ENCODE measurements around the gene STK16.
A peak's percentile ranks its signal among the peaks of the same experiment; 100 is the strongest.

STK16 gene

GRCh38 chr2:219289537-219290361, 44.5 kb downstream of the STK16 start:
- peak; percentile 15 for DNase-seq

- no peak for DNase-seq
These were observed 45.3 kb downstream of the STK16 start for GRCh38 chr2:219290381-219291171.

- no peak for DNase-seq
These were observed 46.1 kb downstream of the STK16 start for GRCh38 chr2:219291394-219291793.

DNA sequence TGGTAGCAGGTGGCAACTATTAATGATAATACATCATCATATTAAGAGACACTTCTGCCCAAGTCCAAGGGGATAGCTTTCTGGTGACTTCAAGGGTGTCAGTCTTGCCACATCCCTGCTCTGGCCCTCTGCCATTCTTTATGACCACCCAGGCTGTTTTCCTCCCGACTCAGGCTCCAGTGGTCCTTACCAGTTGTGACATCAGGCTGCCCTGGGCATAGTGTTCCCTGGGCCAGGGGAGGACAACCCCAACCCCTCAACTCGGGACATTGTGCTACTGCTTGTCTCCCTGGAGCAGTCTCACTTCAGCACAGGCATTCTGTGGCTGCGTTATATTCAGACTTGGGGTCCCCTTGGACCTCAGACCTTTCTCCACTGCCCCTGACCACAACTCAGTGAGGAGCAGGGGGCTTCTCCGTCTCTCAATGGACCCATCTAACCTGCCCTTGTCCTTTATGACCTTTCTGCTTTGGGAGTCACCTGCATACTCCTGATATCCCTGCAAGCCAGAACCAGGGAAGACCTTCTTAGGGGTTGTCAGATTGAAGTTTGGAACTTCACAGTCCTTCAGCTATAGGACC, 46.7 kb downstream of the STK16 start:
- no peak for DNase-seq

DNA sequence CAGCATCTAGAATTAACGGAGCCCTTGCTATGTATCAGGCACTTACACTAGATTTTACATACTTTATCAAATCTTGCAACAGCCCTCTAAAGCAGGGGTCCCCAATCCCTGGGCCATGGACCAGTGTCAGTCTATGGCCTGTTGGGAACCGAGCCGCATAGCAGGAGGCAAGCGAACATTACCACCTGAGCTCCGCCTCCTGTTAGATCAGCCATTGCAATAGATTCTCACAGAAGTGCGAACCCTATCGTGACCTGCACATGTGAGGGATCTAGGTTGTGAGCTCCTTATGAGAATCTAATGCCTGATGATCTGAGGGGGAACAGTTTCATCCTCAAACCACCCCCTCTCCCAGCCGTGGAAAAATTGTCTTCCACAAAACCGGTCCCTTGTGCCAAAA, 47.3 kb downstream of the STK16 start:
- no peak for DNase-seq

DNA sequence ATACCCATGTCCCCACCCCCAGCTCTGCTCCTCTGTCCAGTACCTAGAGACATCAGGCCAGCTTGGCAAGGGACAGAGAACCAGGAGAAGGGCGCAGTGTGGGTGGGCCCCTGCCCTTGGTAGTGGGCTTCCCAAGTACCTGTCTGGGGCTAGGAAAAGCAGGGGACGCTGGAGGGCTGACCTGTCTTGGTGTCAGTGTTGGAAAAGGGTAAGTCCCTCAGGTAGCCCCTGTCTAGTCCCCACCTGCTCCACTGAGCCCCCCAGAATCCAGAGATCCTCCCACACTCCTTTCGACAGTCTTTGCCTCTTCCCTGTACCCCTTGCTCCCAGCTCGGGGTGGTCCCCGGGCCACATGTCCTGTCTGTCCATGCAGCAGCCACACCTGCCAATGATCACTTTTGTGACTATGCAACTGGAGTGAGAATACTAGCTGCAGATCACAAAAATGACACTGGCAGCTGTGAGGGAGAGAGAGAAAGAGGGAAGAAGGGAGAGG, 48.5 kb downstream of the STK16 start:
- DNase-seq = no peak

DNA sequence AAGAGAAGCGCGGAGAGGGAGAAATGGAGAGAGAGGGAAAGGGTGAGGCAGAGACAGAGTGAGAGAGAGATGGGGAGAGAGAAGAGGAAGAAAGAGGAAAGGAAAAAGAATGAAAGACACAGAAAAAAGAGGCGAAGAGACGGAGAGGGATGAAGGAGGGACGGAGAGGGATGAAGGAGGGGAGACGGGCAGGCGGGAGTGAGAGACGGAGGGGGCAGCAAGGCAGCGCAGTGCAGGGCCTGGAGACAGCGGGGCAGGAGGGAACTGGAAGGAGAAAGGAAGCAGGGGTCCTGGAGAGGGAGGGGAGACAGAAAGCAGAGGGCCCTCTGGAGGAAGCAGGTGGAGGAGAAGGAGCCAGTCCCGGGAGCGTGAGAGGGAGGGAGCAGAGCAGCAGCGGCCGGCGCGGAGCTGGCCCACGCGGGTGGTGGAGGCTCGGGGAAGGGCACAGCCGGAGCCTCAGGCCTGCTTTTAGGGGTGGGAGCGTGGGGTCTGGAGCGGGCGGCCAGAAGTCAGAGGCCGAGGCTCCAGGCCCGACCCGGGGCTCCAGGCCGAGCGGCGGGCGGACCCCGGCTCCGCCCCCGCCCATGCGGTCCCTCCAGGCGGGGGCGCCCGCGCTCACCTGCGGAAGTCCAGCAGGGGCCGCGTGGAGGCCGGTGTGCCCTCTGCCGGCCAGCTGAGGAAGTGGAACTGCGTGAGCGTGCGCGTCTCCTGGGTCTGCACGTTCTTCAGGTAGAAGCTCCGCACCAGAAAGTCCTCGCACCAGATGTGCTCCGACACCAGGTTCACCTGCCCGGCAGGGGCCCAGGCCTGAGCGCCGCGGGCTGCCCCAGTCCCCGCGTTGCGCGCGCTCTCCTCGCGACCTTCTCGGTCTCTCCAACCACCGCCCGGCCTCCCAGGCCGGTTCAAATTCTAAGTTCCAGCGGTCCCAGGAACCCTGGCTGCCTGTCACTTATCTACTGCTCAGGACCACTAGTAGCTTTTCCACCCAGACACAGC, 49.4 kb downstream of the STK16 start:
- peak; percentile 54 for DNase-seq

DNA sequence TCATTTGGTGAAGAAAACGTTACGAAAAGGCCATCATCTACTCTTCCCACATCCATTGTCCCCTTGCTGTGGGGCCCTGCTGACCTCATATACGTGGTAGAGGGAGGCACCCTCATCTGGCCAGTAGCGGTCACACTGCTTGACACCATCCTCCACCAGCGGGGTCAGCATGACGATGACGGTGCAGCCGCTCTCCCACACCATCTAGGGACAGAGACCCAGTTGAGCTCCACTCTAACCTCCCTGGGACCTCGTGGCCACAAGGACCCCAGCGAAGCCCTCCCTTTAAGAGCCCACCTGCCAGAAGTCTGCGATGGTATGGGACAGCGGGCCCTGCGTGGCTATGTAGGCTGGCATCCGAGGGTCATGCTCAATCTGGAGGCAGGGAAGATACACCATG, 50.9 kb downstream of the STK16 start:
- DNase-seq = no peak

DNA sequence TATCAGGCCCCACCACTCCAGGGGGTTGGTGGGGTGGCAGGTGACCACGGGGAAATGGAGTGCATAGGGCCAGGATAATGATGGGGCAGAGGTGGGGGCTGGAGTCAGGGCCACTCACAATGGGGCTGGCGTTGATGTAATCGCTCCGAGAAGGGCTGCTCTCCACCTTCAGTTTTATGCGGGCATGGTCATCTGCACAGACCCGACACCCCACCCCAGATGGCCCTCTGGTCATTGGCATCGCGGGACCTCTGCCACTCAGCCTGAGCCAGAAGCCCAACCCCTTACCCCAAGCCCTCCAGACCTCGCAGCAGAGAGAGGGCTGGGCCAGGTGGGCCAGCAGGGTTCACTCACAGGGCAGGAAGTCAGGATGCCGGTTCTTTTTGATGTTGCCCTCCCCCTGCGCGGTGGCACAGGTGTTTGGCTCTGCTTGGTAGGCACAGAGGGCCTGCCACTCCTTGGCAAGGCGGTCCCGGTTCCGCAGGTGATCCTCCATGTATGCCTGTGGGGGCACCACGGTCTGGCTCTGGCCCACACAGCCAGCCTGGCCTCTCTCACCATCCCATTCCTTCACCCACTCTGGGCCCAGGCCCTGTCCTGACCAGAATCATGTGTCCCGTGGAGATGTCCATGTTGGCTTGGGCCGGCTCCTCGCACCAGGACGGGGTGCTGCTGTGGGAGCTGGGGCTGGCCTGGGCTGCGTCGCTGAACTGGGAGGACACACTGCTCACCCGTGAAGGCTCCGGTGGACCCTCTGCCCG, 51.5 kb downstream of the STK16 start:
- DNase-seq = no peak

DNA sequence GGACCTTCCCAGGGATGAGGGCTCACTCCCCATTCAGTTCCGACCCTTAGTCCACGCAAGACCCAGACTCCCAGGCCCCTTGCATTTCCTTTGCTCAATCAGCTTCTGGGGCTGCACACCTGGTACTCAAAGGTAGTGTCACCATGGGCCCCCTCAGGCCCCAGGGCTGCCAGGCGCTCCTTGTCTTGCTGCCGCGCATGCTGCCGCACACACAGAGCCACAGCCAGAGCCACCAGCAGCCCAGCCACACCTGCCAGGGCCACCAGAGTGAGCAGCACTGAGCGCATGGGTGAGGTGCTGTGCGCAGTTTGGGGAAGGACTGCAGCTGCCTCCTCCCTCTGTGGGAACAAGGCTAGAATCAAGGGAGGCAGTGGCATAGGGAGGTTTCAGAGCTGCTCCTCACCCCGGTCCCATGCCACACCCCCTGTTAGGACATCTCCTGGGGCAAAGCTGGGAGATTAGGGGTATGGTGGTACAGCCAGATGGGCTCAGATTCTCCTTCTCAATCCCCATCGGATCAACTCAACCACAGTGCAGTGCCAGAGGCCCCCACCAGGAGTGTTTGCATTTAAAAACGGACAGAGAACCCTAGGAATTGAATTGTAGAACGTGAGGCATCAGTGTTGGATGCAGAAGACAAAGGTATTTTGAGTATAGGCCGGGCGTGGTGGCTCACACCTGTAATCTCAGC, 52.6 kb downstream of the STK16 start:
- no peak for DNase-seq

DNA sequence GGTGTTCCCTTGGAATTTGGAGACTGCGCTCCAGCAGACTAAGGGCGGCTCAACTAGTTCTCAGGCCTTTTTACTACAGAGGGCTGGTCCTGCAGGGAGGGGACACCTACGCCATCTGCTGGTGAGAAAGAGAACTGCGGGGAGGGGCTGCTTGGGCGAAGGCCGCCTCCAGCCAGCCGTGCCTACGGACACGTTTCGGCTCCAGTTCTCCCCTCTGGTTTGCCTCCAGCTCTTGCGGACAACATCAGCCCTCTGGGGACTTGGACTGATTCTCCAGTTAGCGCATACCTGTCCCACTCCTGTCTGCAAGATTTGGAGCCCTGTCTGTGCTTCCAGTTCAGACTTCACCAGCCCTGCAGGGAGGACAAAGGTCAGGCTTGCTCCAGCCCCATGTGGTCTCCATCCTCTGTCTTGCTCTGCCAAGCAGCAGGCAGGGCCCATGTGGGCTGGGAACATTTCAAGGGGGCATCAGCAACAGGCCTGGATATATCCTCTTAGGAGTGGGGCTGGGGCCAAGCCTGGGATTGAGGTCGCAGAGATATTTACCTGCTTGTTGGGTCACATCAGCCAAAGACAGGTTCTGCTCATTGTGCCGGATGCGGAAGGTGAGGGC, 53.6 kb downstream of the STK16 start:
- DNase-seq = peak; percentile 52

DNA sequence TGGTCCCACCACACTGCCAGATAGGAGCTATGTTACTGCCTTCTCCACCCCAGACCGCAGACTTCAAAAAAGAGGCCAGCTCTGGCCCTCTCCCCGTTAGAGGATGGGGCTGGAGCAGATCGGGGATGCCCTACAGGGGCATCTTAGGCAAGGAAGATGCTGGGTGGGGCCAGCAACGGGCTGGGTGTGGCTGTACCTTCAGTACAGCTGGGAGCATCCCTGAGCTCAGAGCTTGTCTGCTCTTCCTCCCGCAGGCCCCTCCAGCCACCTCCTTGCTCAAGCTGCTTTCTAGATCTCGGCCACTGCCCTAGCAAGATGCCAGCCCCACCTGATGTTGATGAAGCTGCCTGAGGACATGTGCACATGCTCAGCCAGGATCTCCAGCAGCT, 54.1 kb downstream of the STK16 start:
- no peak for DNase-seq

All from MV-4-11 (cell line).